Hindlimb muscle (tissue), 1 donor: ENCODE results near the gene SLC41A3. TPM values are rescaled to one million over a fixed set of nuclear protein-coding genes. Genes with fewer than 3 reads are reported as not detected.
A peak's percentile ranks its signal among the peaks of the same experiment; 100 is the strongest.
"Not testable (repeated sequence)": the region's sequence is repeated elsewhere in the genome, so short reads cannot be mapped to it uniquely, and the experiment has no call there.

ENCODE experiments used
- DNase-seq: peaks from one replicate; pipeline ENCODE4 v3.0.0-alpha.2; 2013
- polyA plus RNA-seq: library from polyadenylated mRNA; unstranded; fragments of 120-200 nt; gene quantifications from one replicate; pipeline ENCODE4 v1.2.1, GENCODE V29; 2013; ENCODE audit not compliant: insufficient read length

Gene SLC41A3
- polyA plus RNA-seq, 1 donor = 38.9 TPM

DNA sequence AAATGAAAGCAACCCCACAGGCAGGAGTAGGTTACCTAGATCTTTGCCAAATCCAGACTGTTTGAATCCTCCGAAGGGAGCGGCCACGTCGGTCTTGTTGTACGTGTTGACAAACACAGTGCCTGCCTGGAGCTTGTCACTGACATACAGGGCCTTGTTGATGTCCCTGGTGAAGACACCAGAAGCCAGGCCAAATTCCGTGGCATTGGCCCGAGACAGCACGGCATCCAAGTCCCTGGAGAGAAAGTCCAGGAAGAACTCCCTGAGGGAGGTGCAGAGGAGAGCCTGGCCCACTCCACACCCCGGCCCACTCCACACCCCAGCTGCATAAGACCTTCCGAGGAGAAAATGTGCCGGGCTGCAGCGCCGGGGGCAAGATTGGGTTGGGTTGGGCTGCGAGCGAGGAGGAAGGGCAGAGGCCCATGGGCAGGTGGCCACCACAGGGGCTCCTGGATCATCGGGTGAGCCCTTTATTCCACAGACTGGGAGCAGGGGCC is 21.8 kb upstream of the SLC41A3 start:
- DNase-seq = no peak

DNA sequence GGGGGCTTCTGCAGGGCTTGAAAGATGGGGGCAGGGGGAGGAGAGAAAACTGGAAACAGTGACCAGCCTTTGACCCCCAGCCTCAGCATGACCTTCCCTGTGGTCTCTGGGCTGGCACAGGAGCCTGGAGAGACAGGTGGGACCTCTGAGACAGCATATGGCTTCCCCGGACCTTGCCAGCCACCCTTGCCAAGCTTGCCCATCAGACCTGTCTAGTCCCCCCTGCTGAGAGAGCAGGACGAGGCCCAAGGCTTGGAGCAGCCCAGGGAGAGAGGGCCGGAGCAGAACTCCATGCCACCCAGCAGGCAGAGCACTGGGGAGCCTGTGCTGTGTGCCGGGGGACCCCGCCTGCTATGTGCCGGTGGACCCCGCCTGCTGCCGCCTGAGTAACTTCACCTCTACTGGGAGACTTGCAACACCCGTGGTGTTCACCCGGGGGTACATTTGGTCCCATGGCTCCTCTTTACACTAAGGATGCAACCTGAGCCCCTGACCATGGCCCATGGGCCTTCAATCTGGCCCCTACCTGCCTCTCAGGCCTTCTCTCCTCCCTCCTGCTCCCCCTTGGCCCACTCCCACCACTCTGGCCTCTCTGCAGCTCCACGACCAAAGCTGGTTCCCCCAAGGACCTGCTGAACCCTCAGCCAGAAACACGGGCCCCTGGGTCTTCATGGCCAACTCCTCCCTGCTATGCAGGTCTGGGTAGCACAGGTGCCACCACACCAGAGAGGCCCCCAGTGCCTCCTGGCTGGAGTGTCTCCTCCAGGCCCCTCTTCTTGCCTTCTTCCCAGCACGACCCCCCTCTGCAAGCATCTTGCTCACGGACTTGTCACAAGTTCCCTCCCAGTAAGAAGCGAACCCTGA is 21.1 kb upstream of the SLC41A3 start:
- DNase-seq = no peak

DNA sequence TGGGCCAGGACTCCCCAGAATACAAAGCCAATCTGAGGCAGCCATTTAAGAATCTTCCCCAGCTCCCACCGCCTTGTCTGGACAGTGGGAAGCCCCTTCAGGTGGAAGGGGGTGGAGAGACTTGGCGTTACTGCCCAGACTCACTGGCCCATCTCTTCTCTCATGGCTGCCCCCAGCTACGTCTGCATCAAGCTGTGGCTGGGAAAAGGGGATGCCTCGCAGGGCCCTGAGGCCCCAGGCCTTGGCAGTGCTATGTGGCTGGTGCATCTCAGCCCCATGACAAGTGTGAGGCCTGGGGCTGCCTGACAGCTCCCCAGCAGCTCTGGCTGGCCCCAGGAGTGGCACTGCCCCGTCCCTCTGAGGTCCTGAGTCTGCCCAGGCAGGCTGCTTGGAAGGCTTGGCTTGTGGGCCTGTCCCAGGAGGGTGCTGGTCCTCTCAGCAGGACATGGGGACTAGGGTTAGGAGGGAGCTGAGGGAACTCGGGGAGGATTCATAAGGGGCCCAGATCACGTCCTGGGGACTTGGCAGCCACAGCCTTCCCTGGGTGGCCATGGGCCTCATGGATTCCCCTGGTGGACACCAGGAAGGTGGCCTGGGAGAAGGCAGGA is 20.2 kb upstream of the SLC41A3 start:
- DNase-seq = no peak

DNA sequence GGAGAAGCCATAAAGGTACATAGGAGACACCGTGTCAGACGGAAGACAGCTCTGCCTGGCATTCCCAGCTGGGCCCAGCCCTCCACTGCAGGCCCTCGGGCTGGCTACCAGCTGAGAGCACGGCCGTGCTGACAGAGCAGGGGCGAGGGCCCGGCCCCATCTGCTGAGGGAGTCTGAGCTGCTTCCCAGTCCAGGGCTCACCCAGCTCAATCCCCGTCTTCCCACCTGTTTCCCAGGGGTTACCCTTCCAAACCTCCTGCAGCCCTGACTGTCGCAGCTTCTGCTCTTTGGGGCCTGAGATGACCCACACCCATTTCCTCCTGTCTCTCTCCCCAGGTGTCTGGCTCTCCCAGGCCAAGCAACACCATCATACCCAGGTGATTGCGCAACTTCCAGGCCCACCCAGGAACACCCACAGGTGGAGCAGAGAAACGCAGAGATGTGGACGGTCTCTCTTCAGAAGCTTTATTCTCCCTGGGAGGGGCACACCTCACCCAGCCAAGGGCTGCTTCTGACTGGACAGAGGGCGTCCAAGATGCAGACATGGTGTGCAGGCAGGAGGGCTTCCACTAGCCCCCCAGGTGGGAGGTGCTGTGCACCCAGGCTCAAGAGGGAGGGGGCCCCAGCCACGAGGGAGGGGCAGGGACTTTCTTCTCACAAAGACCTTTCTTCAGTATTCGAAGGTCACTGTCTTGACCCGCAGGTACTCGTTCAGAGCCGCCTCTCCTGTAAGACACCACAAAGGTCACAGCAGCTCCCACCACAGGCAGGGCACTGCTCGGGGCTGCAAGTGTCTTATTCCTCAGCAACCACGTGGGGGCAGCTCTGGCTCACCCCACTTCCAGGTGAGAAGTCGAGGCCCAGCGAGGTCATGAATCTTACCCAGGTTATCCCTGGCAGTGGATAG is 19.4 kb upstream of the SLC41A3 start:
- DNase-seq = no peak

DNA sequence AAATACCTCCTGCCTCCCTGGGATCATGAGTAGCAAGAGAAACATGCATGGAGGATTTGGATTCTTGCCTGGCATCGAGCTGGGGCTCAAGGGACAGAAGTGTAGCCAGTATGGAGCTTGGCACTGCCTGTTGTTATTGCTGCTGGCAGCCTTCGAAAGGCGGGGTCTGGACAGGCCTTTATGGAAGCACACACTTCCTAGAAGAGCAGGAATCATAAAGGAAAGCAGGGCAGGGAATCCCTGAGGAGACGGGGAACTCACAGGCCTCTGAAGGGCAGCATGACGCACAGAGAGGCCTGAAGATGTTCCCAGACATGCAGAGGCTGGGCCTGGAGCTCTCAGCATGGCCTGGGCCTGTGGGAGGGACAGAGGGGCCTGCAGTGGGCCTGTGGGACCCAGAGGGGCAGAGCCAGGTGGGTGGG is 18.6 kb upstream of the SLC41A3 start:
- no peak for DNase-seq

DNA sequence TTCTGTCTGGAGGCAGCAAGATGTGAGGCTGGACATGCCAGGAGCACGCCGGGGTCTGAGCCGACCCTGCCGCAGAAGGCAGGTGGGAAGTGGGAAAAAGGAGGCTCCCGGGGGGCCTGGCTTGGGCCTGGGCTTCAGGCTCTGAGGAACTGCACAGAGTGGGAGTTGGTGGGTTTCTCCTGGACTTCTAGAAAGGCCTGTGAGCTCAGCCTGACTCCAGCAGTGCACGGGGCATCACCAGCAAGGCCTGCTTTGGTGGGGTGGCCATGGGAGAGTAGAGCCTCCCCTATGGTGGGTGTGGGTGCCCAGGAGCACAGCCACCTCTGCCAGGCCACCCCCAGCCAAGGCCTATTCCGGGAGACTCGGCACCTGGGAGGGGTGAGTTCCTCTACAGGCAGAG is 18.1 kb upstream of the SLC41A3 start:
- DNase-seq = no peak

DNA sequence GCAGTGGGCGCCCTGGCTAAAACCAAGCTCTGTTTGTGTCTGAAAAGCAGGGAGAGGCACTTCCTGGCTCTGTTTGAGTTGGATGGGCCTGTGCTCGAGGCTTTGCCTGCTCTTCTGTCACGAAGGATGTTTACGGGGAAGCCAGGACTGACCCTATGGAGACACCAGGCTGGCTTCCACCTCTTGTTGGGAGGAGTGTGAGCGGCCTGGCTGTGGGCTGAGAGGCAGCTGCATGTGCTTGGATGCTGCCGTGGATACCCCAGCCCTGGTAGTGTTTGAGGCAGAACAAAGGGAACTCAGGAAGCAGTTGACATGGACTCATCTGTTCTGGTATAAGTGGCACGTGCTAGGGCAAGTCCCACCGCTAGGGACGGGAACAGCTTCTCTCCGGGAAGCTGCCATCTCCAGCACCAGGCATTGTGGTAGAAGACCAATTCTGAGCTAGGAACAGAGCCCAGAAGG is 17.6 kb upstream of the SLC41A3 start:
- no peak for DNase-seq

DNA sequence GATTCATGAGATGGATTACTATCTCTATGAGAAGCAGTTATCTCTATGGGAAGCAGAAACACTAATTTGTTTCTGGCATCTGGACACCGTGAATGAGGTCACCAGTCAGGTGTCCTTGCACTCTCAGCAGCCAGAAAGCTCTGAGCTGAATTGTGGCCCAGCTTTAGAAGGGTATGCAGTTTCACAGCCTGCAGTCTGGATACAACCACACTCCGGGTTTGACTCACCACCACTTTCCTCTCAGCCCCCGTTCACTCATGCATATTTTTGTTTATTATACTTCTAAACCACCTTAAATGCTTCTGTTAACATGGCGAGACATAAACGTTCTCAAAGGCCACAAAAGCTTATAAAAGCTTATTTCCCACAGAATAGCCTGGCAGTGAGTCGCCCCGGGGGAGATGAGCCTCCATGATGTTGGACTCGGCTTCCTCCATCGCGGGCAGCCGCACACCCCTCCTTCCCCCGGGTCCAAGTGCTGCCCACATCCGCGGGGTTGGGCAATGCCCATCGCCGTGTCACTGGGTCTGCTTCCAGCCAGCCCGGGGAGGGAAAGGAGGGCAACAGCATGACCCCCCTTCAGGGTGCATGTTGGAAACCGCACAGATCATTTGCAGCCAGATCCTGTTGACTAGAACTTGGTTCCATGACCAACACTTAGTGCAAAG is 16.8 kb upstream of the SLC41A3 start:
- peak; percentile 45 for DNase-seq

DNA sequence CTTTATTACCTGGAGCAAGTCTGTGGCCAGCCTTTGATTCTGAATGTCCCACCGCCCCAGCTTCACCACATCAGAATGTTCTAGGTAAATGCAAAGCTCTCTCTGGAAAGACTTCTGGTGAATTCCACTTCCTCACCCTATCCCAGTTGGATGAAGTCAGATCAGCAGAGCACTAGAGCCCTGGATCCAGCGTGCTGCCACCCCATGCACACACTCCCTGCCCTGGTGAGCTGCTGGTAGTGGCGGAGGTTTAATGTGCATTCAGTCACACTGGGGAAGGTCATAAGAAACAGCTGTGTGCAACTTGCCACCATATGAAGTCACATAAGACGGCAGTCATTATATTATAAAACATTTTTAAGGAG is 16.3 kb upstream of the SLC41A3 start:
- DNase-seq = no peak

DNA sequence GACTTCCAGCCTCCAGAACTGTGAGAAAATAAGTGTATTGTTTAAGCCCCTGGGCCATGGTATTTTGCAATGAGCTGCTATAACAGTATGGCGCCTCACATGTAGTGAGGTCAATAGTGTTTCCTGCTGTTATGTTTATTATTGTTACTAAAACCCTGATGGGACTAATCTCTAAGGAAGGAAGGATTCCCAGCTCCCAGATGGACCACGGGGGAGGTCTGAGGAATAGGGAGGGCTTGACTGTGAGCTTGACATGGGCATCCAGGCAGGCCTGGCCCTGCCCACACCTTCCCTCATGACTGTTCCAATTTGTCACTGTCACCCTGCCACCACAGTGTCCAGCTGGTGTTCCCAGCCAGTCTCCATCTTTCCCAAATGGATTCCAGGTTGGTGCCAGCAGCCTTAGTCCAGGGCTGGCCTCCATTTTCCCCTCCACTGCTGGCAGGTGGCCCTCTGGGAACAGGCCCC is 14.5 kb upstream of the SLC41A3 start:
- DNase-seq = no peak

DNA sequence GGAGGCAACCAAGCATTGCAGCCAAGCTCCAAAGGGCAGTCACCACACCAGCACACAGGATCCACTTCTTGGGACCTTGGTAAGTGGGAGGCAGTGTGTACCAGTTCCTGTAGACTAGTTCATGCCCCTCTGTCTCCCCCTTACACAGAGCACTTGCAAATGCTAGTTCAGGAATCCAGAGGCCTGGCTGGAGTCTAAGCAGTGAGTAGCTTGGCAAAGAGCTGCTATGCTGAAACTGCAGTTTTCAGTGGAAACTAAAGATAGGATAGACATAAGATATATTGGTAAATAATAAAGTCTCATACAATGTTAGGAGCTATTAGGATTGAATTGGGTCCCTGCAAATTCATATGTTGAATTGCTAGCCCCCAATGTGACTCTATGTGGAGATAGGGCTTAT is 13.9 kb upstream of the SLC41A3 start:
- DNase-seq = no peak

DNA sequence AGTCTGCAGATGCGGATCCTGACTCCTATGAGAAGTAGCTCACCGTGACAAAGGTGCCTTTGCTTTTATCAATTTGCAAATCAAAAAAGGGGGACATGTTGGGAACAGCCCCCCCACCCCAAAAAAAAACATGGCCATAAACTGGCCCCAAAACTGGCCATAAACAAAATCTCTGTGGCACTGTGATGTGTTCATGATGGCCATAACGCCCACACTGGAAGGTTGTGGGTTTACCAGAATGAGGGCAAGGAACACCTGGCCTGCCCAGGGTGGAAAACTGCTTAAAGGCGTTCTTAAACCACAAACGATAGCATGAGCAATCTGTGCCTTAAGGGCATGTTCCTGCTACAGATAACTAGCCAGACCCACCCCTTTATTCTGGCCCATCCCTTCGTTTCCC is 12.3 kb upstream of the SLC41A3 start:
- DNase-seq = not testable (repeated sequence)

DNA sequence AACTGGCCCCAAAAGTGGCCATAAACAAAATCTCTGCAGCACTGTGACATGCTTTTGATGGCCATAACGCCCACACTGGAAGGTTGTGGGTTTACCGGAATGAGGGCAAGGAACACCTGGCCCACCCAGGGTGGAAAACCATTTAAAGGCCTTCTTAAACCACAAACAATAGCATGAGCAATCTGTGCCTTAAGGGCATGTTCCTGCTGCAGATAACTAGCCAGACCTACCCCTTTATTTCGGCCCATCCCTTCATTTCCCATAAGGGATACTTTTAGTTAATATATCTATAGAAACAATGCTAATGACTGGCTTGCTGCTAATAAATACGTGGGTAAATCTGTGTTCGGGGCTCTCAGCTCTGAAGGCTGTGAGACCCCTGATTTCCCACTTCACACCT is 8.2 kb upstream of the SLC41A3 start:
- DNase-seq = not testable (repeated sequence)

DNA sequence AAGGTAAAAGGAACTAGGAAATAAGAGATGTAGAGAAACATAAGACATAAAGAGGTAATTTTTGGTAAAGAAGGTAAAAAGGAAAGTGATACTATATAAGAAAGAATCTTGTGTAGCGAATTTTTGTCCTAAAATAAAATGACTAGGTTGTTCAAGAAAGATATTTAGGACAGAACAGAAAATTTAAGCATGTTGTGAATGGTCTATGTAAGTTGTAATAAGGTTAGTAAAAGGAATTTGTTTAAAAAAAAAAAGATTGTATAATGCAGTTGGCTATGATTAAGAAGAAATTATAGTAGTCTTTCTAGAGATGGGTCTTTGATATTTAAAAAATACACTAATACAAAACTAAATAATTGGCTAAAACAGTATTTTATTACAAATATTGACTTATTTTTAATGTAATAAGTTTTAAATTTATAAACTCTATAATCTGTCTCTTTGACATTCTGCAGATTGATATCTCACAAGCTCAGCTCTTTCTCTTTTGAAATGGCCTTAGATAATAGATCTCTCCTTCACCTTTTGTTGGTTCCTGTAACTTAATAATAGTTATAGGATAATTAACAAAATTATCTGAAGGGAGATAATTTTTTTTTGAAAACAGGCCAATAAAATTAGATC is 3.7 kb upstream of the SLC41A3 start:
- DNase-seq = no peak

DNA sequence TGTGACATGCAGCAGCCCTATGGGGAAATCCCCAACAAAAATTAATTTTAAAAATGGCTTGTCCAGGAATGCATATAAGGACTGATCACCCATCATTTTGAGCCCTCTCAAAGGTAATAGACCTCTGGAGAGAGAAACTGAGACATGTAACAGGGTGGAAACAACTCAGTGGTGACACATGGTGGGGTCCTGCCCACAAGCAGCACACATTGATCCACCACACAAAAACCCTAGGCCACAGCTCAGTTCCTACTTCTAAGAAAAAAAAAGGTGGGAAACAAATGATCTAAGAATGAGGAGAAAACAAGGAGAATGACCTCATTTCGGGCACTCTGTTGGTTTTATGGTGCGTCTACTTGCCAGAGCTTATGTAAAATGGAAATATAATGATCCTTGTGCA is 1.9 kb upstream of the SLC41A3 start:
- DNase-seq = no peak

DNA sequence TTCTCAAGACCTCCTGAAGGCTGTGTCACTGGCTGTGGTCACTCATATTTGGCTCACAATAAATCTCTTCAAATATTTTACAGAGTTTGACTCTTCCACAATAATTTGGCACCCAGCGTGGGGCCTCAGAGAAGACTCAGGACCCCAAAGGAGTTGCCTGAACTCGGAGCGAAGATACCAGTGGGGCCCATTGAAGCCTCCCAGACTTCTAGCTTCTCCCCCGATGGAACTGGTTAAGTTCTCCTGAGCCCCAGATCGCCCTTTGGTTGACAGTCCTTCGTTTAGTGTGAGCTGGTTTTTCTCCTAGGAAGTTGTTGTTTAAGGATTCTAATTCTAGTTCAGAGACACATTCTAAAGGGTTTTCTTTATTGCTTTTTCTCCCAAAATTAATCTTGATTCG is 1.4 kb upstream of the SLC41A3 start:
- DNase-seq = no peak

DNA sequence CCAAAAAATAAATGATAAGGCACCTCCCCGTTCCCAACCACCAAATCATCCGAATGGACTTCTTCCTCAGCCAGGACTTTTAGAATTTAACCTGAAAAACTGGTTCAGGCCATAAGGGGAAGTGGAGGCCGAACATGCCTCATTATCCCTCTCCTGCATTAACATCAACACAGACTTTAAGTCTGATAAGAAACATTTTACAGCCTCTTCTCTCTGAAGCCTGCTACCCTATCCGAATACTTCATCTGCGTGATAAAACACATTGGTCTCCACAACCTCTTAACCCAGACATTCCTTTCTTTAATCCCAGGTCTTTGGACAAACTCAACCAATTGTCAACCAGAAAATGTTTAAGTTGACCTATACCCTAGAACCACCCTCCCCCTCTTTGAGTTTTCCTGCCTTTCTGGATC is 850 bp upstream of the SLC41A3 start:
- no peak for DNase-seq

DNA sequence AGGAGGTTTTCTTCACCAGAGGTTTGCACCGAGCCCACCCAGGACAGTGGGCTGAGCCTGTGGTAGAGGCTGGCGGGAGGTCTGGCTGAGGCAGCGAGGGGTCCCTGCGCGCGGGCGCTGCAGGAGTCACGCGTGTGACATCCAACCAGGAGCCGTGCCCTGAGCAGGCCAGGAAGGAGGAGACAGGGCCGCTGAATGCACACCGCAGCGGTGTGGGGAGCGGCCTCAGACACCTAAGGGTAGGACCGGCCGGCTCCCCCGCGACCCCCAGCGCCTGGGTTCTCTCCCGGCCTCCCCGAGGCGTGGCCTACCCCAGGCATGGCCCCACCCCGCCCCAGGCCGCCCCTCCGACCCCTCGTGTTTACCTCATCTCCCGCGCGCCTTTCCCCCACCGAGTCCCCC is 412 bp downstream of the SLC41A3 start:
- no peak for DNase-seq

DNA sequence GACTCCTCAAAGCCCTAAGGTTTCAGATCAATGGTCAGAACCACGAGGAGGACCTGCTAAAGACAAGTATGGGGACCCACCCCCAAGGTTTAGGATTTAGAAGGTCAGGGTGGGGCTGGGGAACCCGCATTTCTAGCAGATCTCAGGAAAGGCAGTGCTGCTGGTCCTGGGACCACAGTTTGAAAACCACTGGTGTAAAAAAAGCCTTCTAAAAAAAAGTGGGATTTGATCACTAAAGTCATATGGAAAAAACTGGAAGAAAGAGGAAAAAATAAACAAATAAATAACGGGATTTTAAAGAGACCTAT is 832 bp downstream of the SLC41A3 start:
- no peak for DNase-seq

DNA sequence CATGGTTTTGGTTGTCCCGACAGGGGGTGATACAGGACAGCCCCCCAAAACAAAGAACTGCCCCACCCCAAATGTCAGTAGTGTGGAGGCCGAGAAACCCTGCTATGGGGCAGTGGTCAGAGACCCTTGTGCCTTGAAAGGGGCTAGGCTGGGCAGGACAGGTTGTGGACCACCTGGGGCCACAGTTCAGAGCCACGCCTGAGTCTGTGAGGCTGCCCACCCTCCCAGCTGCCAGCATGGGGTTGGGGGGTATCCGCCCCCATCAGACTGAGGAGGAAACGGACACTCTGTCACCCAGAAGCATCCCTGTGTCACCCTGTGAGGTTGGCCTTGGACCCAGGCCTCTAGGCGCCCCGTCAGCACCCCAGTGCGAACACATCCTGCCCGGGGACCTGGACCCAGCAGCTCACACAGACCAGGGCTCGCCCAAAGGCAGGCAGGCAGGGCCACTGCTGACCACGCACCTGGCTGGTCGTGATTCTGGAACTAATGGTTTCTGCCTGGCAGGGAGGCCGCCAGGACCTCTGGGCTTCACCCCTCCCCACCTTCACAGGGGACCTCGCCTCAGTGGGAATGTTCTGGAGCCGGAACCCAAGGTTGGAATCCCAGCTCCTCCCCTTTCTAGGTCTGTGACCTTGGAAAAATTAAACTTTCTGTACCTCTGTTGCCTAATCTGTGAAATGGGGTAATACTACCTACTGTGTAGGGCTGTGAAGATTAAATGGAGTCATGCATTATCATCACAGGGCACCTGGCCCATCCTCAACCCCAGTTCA is 1.4 kb downstream of the SLC41A3 start:
- DNase-seq = no peak
